ENCODE measurements around the gene MSX1.

MSX1 gene

DNA sequence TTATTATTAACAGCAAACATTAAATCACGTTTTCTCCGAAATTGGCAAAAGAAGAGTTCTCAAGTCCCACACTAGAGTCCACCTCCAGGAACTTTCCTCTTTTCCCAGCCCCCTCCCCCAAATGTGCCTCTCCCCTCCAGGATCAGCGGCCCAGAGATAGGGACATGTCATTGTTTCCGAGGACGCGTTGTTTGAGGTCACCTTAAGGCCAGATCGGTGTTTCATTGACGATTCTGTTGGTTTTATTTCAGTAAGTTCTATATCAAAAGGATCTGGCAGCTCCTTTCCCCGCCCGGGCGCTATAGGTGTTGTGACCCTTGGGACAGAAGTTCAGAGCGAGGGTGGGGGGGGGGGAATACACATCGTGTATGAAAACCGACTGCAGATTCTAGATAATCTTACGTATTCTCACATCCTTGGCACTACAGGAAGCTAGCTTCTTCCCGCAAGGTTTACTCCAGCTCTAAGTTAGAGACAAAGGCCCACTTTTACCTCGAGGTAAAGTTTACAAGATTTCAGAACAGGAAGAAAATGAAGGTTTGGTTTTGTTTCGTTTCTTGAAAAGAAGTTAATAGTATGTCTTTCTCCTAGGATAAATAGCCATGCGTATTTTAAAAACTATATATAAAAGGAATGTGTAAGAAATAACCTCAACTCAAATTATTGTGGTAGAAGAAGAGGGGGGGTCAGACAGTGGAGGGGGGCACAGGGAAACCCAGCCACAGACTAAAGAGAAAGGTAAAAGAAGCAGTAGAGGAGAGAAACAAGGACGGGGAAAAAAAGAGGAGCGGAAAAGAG, 739 bp upstream of the MSX1 start:
- Histone ChIP-seq H3K4me1 (ENCODE audit: control insufficient read depth, insufficient read depth, low read length) (peaks cover 41% of the 10 kb centered on the region), H3K9me3 (ENCODE audit: control insufficient read depth in 2 of 2, low read length in 2 of 2) (peaks cover 0 to 4% of the 10 kb centered on the region in 2 donors), H3K36me3 (ENCODE audit: control insufficient read depth in 2 of 2, insufficient read depth in 2 of 2, low read length in 2 of 2) (no peaks in the 10 kb centered on the region), H3K4me3 (ENCODE audit: low read length in 2 of 2) (peak overlapping the region; percentile 62 to 77), H3K9ac (ENCODE audit: low read length in 2 of 2) (no peak overlapping the region), H3K27me3 (ENCODE audit: control insufficient read depth in 1 of 2, insufficient read depth in 2 of 2, low read length in 2 of 2) (peaks cover 75 to 92% of the 10 kb centered on the region in 2 donors), H3K27ac (ENCODE audit: low read length) (no peak overlapping the region)

DNA sequence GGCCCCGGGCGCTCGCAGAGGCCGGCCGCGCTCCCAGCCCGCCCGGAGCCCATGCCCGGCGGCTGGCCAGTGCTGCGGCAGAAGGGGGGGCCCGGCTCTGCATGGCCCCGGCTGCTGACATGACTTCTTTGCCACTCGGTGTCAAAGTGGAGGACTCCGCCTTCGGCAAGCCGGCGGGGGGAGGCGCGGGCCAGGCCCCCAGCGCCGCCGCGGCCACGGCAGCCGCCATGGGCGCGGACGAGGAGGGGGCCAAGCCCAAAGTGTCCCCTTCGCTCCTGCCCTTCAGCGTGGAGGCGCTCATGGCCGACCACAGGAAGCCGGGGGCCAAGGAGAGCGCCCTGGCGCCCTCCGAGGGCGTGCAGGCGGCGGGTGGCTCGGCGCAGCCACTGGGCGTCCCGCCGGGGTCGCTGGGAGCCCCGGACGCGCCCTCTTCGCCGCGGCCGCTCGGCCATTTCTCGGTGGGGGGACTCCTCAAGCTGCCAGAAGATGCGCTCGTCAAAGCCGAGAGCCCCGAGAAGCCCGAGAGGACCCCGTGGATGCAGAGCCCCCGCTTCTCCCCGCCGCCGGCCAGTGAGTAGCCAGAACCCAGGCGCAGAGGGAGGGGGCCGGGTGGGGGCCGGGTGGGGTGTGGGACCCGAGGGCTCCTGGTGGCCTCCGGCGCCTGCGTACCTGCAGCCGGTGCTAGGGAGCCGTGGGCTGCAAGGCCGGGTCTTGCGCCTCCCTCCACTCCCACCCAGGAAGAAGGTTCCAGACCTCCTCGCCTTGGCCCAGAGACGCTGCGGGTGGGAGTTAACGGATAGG, 534 bp downstream of the MSX1 start:
- peak overlapping the region; percentile 77 to 87 for H3K4me3 ChIP-seq (ENCODE audit: low read length in 2 of 2)
- no peak overlapping the region for H3K27ac ChIP-seq (ENCODE audit: low read length)
- peaks cover 0 to 4% of the 10 kb centered on the region in 2 donors for H3K9me3 ChIP-seq (ENCODE audit: control insufficient read depth in 2 of 2, low read length in 2 of 2)
- H3K4me1 ChIP-seq (ENCODE audit: control insufficient read depth, insufficient read depth, low read length), result peaks cover 41% of the 10 kb centered on the region
- no peaks in the 10 kb centered on the region for H3K36me3 ChIP-seq (ENCODE audit: control insufficient read depth in 2 of 2, insufficient read depth in 2 of 2, low read length in 2 of 2)
- H3K9ac ChIP-seq (ENCODE audit: low read length in 2 of 2), result peak overlapping the region; percentile 21 to 53
- peaks cover 77 to 92% of the 10 kb centered on the region in 2 donors for H3K27me3 ChIP-seq (ENCODE audit: control insufficient read depth in 1 of 2, insufficient read depth in 2 of 2, low read length in 2 of 2)

DNA sequence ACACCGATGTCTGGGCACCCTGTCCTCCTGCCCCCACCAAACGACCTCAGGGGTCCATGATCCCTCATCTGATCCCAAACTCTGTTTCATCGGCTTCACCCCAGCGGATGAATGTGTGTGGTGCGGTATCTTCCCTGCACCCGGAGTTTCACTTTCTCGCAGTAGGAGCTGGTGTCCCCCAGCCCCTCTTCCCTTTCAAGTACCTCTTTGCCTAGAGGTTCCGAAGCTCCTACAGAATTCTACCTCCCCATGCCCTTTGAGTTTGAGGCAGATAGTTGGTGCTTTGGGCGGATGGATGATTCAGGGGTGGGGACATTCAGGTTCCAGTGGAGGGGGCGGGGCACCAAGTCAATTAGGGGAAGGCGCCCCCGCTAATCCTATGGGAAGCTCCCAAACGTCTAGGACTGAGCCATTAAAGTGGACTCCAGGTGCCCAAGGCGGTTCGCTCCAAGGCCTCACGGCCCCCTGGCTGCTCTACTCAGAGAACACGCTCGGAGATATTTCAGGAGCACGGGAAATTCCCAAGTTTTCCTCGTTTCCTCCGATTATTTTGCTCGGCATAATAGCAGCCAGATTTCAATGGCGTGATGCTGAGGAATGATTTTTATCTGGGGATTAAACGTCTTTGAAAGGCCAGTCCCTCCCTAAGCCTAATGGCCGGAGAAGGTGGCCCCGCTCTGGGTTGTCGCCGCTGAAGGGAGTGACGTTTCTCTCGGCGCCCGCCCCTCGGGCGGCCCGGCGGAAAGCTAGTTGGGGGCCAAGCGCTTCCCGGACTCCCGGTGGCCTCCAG, 1.3 kb downstream of the MSX1 start:
- Histone ChIP-seq H3K27ac (ENCODE audit: low read length) (no peak overlapping the region), H3K27me3 (ENCODE audit: control insufficient read depth in 1 of 2, insufficient read depth in 2 of 2, low read length in 2 of 2) (peaks cover 74 to 92% of the 10 kb centered on the region in 2 donors), H3K9me3 (ENCODE audit: control insufficient read depth in 2 of 2, low read length in 2 of 2) (peaks cover 0 to 4% of the 10 kb centered on the region in 2 donors), H3K4me3 (ENCODE audit: low read length in 2 of 2) (peak overlapping the region; percentile 77 to 87), H3K4me1 (ENCODE audit: control insufficient read depth, insufficient read depth, low read length) (peaks cover 42% of the 10 kb centered on the region), H3K9ac (ENCODE audit: low read length in 2 of 2) (peak overlapping the region; percentile 21 to 53), H3K36me3 (ENCODE audit: control insufficient read depth in 2 of 2, insufficient read depth in 2 of 2, low read length in 2 of 2) (no peaks in the 10 kb centered on the region)

DNA sequence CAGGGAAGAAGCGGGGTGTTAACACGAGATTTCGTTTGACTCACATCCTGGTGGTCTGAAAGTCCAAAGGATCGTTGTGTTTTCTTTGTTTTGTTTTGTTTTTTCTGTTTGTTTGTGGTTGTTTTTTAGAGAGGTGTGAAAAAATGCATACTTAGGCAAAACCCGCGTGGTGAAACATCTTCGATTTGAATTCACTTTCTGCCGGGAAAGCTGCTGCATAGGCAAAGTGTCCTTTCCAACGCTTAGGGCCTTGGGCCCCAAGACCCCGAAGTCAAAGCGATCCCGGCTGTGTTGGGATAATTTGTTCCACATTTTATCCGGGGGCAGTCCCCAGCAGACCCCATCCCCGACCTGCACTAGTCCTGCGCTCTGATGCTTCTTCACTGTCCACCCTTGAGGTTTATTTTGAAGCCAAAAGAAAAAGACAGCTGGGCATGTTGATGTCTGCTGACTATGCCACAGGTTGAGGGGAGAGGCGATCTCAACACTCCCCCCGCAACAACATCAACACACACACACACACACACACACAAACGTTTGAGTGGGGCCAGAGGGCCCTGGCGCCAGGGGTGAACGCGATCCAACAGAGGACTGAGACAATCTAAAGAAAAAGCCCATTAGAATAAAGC, 2.0 kb downstream of the MSX1 start:
- H3K4me3 ChIP-seq (ENCODE audit: low read length in 2 of 2), result peak overlapping the region; percentile 77 to 87
- H3K4me1 ChIP-seq (ENCODE audit: control insufficient read depth, insufficient read depth, low read length), result peaks cover 40% of the 10 kb centered on the region
- H3K27me3 ChIP-seq (ENCODE audit: control insufficient read depth in 1 of 2, insufficient read depth in 2 of 2, low read length in 2 of 2), result peaks cover 74 to 92% of the 10 kb centered on the region in 2 donors
- H3K36me3 ChIP-seq (ENCODE audit: control insufficient read depth in 2 of 2, insufficient read depth in 2 of 2, low read length in 2 of 2), result no peaks in the 10 kb centered on the region
- peaks cover 0 to 4% of the 10 kb centered on the region in 2 donors for H3K9me3 ChIP-seq (ENCODE audit: control insufficient read depth in 2 of 2, low read length in 2 of 2)
- no peak overlapping the region for H3K27ac ChIP-seq (ENCODE audit: low read length)
- no peak overlapping the region for H3K9ac ChIP-seq (ENCODE audit: low read length in 2 of 2)

DNA sequence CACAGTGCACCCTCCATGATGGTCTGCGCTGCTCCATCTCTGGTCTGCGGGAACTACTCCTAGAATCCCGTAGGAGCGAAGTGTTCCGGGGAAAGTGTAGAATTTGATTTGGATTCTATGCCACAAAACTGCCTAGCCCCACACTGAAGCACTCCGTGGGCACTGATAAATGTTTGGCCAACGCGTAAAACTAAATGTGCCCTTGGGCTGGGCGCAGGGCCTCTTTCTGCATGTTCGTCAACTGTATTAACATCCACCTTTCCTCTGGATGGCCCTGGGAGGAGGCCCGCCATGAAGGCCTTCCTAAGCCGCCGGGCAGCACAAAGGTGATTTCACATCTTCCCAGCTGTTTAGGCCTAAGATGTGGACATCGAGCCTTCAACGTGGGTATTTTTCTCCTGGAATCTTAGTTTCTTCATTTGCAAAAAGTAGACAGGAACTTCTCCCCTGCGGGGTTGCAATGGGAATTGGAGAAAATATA, 2.6 kb downstream of the MSX1 start:
- peaks cover 73 to 93% of the 10 kb centered on the region in 2 donors for H3K27me3 ChIP-seq (ENCODE audit: control insufficient read depth in 1 of 2, insufficient read depth in 2 of 2, low read length in 2 of 2)
- no peak overlapping the region for H3K4me3 ChIP-seq (ENCODE audit: low read length in 2 of 2)
- H3K27ac ChIP-seq (ENCODE audit: low read length), result no peak overlapping the region
- no peak overlapping the region for H3K9ac ChIP-seq (ENCODE audit: low read length in 2 of 2)
- H3K36me3 ChIP-seq (ENCODE audit: control insufficient read depth in 2 of 2, insufficient read depth in 2 of 2, low read length in 2 of 2), result no peaks in the 10 kb centered on the region
- H3K4me1 ChIP-seq (ENCODE audit: control insufficient read depth, insufficient read depth, low read length), result peaks cover 42% of the 10 kb centered on the region
- peaks cover 0 to 4% of the 10 kb centered on the region in 2 donors for H3K9me3 ChIP-seq (ENCODE audit: control insufficient read depth in 2 of 2, low read length in 2 of 2)

DNA sequence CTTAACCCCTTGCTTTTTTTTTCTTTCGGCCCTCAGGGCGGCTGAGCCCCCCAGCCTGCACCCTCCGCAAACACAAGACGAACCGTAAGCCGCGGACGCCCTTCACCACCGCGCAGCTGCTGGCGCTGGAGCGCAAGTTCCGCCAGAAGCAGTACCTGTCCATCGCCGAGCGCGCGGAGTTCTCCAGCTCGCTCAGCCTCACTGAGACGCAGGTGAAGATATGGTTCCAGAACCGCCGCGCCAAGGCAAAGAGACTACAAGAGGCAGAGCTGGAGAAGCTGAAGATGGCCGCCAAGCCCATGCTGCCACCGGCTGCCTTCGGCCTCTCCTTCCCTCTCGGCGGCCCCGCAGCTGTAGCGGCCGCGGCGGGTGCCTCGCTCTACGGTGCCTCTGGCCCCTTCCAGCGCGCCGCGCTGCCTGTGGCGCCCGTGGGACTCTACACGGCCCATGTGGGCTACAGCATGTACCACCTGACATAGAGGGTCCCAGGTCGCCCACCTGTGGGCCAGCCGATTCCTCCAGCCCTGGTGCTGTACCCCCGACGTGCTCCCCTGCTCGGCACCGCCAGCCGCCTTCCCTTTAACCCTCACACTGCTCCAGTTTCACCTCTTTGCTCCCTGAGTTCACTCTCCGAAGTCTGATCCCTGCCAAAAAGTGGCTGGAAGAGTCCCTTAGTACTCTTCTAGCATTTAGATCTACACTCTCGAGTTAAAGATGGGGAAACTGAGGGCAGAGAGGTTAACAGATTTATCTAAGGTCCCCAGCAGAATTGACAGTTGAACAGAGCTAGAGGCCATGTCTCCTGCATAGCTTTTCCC, 3.4 kb downstream of the MSX1 start:
- H3K27ac ChIP-seq (ENCODE audit: low read length), result no peak overlapping the region
- peaks cover 71 to 93% of the 10 kb centered on the region in 2 donors for H3K27me3 ChIP-seq (ENCODE audit: control insufficient read depth in 1 of 2, insufficient read depth in 2 of 2, low read length in 2 of 2)
- H3K9me3 ChIP-seq (ENCODE audit: control insufficient read depth in 2 of 2, low read length in 2 of 2), result peaks cover 0 to 4% of the 10 kb centered on the region in 2 donors
- no peak overlapping the region for H3K4me3 ChIP-seq (ENCODE audit: low read length in 2 of 2)
- no peaks in the 10 kb centered on the region for H3K36me3 ChIP-seq (ENCODE audit: control insufficient read depth in 2 of 2, insufficient read depth in 2 of 2, low read length in 2 of 2)
- peaks cover 49% of the 10 kb centered on the region for H3K4me1 ChIP-seq (ENCODE audit: control insufficient read depth, insufficient read depth, low read length)
- no peak overlapping the region for H3K9ac ChIP-seq (ENCODE audit: low read length in 2 of 2)

DNA sequence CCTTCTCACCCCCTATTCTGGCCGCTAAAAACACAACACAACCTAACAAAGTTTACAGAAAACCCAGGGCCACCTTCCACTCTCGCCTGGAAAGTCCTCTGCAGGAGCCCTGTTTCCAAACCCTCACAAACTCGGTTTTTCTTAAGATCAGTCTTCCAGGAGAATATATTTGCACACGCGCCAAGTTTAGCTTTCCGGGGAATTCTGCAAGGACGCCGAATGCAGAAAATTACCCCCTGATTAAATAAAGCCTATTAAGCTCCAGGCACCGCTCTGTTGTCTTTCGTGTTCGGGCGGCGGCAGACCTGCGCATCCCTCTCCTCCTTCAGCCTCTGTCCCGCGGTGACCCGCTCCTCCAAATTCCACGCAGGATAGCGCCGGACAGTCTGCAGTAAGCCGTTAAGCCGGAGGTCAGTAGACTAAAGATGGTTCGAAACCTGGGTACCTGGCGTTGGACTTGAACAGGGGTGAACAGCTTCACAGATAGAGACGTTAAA, 5.0 kb downstream of the MSX1 start:
- Histone ChIP-seq H3K27me3 (ENCODE audit: control insufficient read depth in 1 of 2, insufficient read depth in 2 of 2, low read length in 2 of 2) (peaks cover 76 to 92% of the 10 kb centered on the region in 2 donors), H3K9me3 (ENCODE audit: control insufficient read depth in 2 of 2, low read length in 2 of 2) (peaks cover 0 to 4% of the 10 kb centered on the region in 2 donors), H3K36me3 (ENCODE audit: control insufficient read depth in 2 of 2, insufficient read depth in 2 of 2, low read length in 2 of 2) (no peaks in the 10 kb centered on the region), H3K4me1 (ENCODE audit: control insufficient read depth, insufficient read depth, low read length) (peaks cover 40% of the 10 kb centered on the region), H3K27ac (ENCODE audit: low read length) (no peak overlapping the region), H3K9ac (ENCODE audit: low read length in 2 of 2) (no peak overlapping the region), H3K4me3 (ENCODE audit: low read length in 2 of 2) (no peak overlapping the region)

DNA sequence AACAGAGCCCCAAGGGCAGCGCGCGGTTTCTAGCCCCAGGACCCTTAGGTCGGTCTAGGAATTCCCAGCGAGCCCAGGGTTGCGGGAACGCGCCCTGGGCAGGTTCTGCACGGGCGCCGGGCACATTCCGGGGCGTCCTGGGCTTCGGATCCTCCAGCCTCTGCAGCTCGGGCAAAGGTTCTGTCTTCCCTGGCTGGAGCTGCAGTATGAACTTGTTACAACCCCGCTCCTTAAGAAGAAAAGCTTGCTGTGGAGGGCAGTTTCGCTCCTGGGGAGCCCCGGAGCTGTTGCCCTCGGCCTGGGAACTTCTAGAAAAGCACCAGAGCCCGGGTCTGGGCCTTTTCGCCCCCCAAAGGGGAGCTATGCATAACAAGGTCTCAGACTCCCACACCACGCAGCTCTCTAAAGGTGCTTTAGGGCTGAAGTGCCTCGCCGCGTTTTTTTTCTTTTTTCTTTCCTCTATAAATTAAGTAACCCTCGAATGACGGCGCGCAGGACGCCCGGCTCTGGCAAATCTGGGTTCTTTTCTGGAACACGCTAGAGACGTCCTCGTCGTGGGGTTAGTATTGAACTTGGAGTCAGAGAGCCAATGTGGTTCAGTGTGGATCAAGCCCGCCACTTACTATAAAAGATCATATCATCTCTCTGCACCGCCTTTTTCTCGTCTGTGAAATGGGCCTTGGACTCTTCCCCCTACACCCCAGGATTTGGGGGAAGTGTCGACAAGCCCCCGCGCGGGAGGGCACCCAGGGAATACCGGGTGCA, 5.7 kb downstream of the MSX1 start:
- Histone ChIP-seq H3K4me3 (ENCODE audit: low read length in 2 of 2) (no peak overlapping the region), H3K9me3 (ENCODE audit: control insufficient read depth in 2 of 2, low read length in 2 of 2) (peaks cover 0 to 4% of the 10 kb centered on the region in 2 donors), H3K27me3 (ENCODE audit: control insufficient read depth in 1 of 2, insufficient read depth in 2 of 2, low read length in 2 of 2) (peaks cover 82 to 94% of the 10 kb centered on the region in 2 donors), H3K4me1 (ENCODE audit: control insufficient read depth, insufficient read depth, low read length) (peaks cover 37% of the 10 kb centered on the region), H3K27ac (ENCODE audit: low read length) (no peak overlapping the region), H3K9ac (ENCODE audit: low read length in 2 of 2) (no peak overlapping the region), H3K36me3 (ENCODE audit: control insufficient read depth in 2 of 2, insufficient read depth in 2 of 2, low read length in 2 of 2) (no peaks in the 10 kb centered on the region)

DNA sequence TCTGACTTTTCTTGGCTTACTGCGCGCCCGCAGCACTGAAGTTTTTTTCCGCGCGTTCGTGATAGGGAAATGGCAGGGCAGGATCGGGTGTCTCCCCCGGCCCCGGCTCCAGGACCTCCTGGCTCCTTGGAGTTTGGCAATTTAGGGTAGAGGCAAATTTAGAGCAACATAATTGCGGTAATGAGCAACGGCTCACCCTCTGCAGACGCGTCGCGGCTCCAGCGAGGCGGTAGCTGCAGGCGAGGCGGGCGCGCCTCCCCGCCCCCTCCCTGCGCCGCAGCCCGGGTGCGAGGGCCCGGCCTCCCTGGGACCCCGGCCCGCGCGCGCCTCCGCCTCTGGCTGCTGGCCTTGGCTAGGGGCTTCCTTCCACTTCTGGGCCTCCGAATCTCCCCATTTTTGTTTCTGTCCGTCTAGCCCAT, 6.2 kb downstream of the MSX1 start:
- Histone ChIP-seq H3K27ac (ENCODE audit: low read length) (no peak overlapping the region), H3K36me3 (ENCODE audit: control insufficient read depth in 2 of 2, insufficient read depth in 2 of 2, low read length in 2 of 2) (no peaks in the 10 kb centered on the region), H3K9me3 (ENCODE audit: control insufficient read depth in 2 of 2, low read length in 2 of 2) (peaks cover 0 to 4% of the 10 kb centered on the region in 2 donors), H3K27me3 (ENCODE audit: control insufficient read depth in 1 of 2, insufficient read depth in 2 of 2, low read length in 2 of 2) (peaks cover 84 to 95% of the 10 kb centered on the region in 2 donors), H3K9ac (ENCODE audit: low read length in 2 of 2) (no peak overlapping the region), H3K4me3 (ENCODE audit: low read length in 2 of 2) (peak overlapping the region in 1 of 2 donors; percentile 49), H3K4me1 (ENCODE audit: control insufficient read depth, insufficient read depth, low read length) (peaks cover 32% of the 10 kb centered on the region)

All from stomach smooth muscle (tissue), 2 donors.